Upper lobe of left lung (tissue), 6 donors: ENCODE results near the gene SPATA22. TPM values are rescaled to one million over a fixed set of nuclear protein-coding genes. Genes with fewer than 3 reads are reported as not detected.

Experiments
- ATAC-seq, 2 donors: fragments of 200-7000 bp; cut with Tn5 transposase; one replicate each; pipeline ENCODE4 v1.9.1; 2022; ENCODE audit warnings: mild to moderate bottlenecking in 2 of 2, moderate library complexity in 2 of 2; ENCODE audit not compliant: low FRiP score in 2 of 2
- DNase-seq, 2 donors: peaks; one replicate each; pipeline ENCODE4 v3.0.0-alpha.2; 2019 to 2020
- H3K27ac ChIP-seq, 4 donors: fragments of 200-600 bp; sonication (generic); one replicate each; pipeline ENCODE4 v1.5.1; 2016 to 2019
- H3K27me3 ChIP-seq, 4 donors: fragments of 200-600 bp; sonication (generic); one replicate each; pipeline ENCODE4 v1.5.1; 2017 to 2019
- H3K36me3 ChIP-seq, 4 donors: fragments of 200-600 bp; sonication (generic); one replicate each; pipeline ENCODE4 v1.5.1; 2016 to 2019
- H3K4me1 ChIP-seq, 4 donors: fragments of 200-600 bp; sonication (generic); one replicate each; pipeline ENCODE4 v1.5.1; 2018 to 2019
- H3K4me3 ChIP-seq, 4 donors: fragments of 200-600 bp; sonication (generic); one replicate each; pipeline ENCODE4 v1.5.1; 2017 to 2019; ENCODE audit warnings: mild to moderate bottlenecking in 2 of 4, moderate library complexity in 1 of 4
- H3K9me3 ChIP-seq, 4 donors: fragments of 200-600 bp; sonication (generic); one replicate each; pipeline ENCODE4 v1.5.1; 2018 to 2019
- CTCF ChIP-seq, 6 experiments: fragments of 450-650 bp in 4 of 6; fragments of 200-600 bp in 2 of 6; sonication (generic) in 2 of 6; IDR thresholded peaks; one replicate each; pipeline ENCODE4 v1.5.1; 2016 to 2019; ENCODE audit warnings: antibody characterized with exemption in 6 of 6
- EP300 ChIP-seq, 4 donors: sonication (generic); formaldehyde crosslinking; IDR thresholded peaks; one replicate each; pipeline ENCODE4 v1.5.1; 2017; ENCODE audit warnings: antibody characterized with exemption in 4 of 4, control low read depth in 2 of 4
- POLR2A ChIP-seq, 4 donors: fragments of 450-650 bp; IDR thresholded peaks; one replicate each; pipeline ENCODE4 v1.5.1; 2016 to 2017; ENCODE audit warnings: antibody characterized with exemption in 4 of 4, mild to moderate bottlenecking in 2 of 4
- POLR2AphosphoS5 ChIP-seq, 2 donors: sonication (generic); formaldehyde crosslinking; IDR thresholded peaks; one replicate each; pipeline ENCODE4 v1.5.1; 2017; ENCODE audit warnings: antibody characterized with exemption in 2 of 2
- WGBS, 2 donors: methylation state at CpG; one replicate each; pipeline ENCODE4 v1.1.5; 2017 to 2018; 5-methylcytosine and 5-hydroxymethylcytosine counted together
- total RNA-seq, 6 donors: library from RNA; depleted of rRNA in 4 of 6; stranded (reverse); fragments of >200 nt in 4 of 6; gene quantifications; one replicate each; pipeline versions ENCODE4 v1.1.0 to v1.2.1, GENCODE V29; 2016 to 2021
- donor health status: DM: no; HTN: no; CAD: no; lungs with moderate emphysema.
- donor health status: DM: no; HTN: yes; CAD: no; lungs with severe emphysema.

Gene SPATA22
- total RNA-seq, 6 donors from 2014 or later: 0.20 to 2.1 TPM; not detected in 4

GRCh38 chr17:3512505-3513171 is 41.0 kb upstream of the SPATA22 start:
- H3K27me3 ChIP-seq: no peaks in the 10 kb centered on the region
- ATAC-seq (peak in 1 of 2 donors; percentile 90), DNase-seq (peak in 1 of 2 donors; percentile 65)
- TF ChIP-seq CTCF (IDR thresholded peaks at IDR 0.05): no peak
- TF ChIP-seq POLR2AphosphoS5 (IDR thresholded peaks at IDR 0.05): no peak
- no peak for TF ChIP-seq POLR2A (IDR thresholded peaks at IDR 0.05)
- TF ChIP-seq EP300 (IDR thresholded peaks at IDR 0.05): no peak
- H3K9me3 ChIP-seq: no peaks in the 10 kb centered on the region
- H3K4me3 ChIP-seq: no peak overlapping the region
- peak overlapping the region; percentile 14 to 76 (median 52) for H3K27ac ChIP-seq
- H3K4me1 ChIP-seq: no peaks in the 10 kb centered on the region
- 61 to 70% methylated on average over 17 to 20 of the region's 20 CpGs for WGBS, 2 donors
- H3K36me3 ChIP-seq: no peaks in the 10 kb centered on the region

- TF ChIP-seq POLR2A (IDR thresholded peaks at IDR 0.05) (no peak), POLR2AphosphoS5 (IDR thresholded peaks at IDR 0.05) (no peak), CTCF (IDR thresholded peaks at IDR 0.05) (no peak), EP300 (IDR thresholded peaks at IDR 0.05) (no peak)
- ATAC-seq (peak; percentile 12 to 50), DNase-seq (no peak)
- Histone ChIP-seq H3K27me3 (no peaks in the 10 kb centered on the region), H3K4me1 (no peaks in the 10 kb centered on the region), H3K36me3 (no peaks in the 10 kb centered on the region), H3K9me3 (no peaks in the 10 kb centered on the region), H3K4me3 (no peak overlapping the region), H3K27ac (peak overlapping the region; percentile 14 to 76 (median 52))
- WGBS, 2 donors: 65 to 69% methylated on average over 7 to 8 of the region's 8 CpGs
These were observed 40.4 kb upstream of the SPATA22 start for GRCh38 chr17:3511852-3512504.

- whole genome bisulfite sequencing, 2 donors: 65 to 76% methylated on average over 6 to 7 of the region's 7 CpGs
- Histone ChIP-seq H3K27ac (no peak overlapping the region), H3K4me1 (no peaks in the 10 kb centered on the region), H3K36me3 (no peaks in the 10 kb centered on the region), H3K9me3 (no peaks in the 10 kb centered on the region), H3K27me3 (no peaks in the 10 kb centered on the region), H3K4me3 (no peak overlapping the region)
- DNase-seq (no peak), ATAC-seq (no peak)
- TF ChIP-seq EP300 (IDR thresholded peaks at IDR 0.05) (no peak), CTCF (IDR thresholded peaks at IDR 0.05) (no peak), POLR2A (IDR thresholded peaks at IDR 0.05) (no peak), POLR2AphosphoS5 (IDR thresholded peaks at IDR 0.05) (no peak)
These were observed 38.5 kb upstream of the SPATA22 start for GRCh38 chr17:3510090-3510489.

GRCh38 chr17:3507869-3508268 is 36.2 kb upstream of the SPATA22 start:
- H3K27ac ChIP-seq: no peak overlapping the region
- 74 to 81% methylated on average over 3 of the region's 3 CpGs for WGBS, 2 donors
- ATAC-seq: no peak

More at GRCh38 chr17:3507869-3508268, 36.2 kb upstream of the SPATA22 start:
- H3K36me3 ChIP-seq: no peaks in the 10 kb centered on the region
- DNase-seq: no peak
- H3K9me3 ChIP-seq: no peaks in the 10 kb centered on the region
- no peaks in the 10 kb centered on the region for H3K4me1 ChIP-seq
- no peaks in the 10 kb centered on the region for H3K27me3 ChIP-seq
- no peak overlapping the region for H3K4me3 ChIP-seq
- TF ChIP-seq EP300 (IDR thresholded peaks at IDR 0.05): no peak
- TF ChIP-seq POLR2AphosphoS5 (IDR thresholded peaks at IDR 0.05): no peak
- TF ChIP-seq CTCF (IDR thresholded peaks at IDR 0.05): no peak
- TF ChIP-seq POLR2A (IDR thresholded peaks at IDR 0.05): no peak
